GM18907 (cell line): Measurements from ENCODE around the gene FRS2.

Source experiments
- ATAC-seq: cut with Tn5 transposase; IDR thresholded peaks from one replicate; pipeline ENCODE4 v1.9.1; 2021; ENCODE audit warnings: mild to moderate bottlenecking, moderate library complexity; ENCODE audit not compliant: unreplicated experiment

The FRS2 gene

DNA sequence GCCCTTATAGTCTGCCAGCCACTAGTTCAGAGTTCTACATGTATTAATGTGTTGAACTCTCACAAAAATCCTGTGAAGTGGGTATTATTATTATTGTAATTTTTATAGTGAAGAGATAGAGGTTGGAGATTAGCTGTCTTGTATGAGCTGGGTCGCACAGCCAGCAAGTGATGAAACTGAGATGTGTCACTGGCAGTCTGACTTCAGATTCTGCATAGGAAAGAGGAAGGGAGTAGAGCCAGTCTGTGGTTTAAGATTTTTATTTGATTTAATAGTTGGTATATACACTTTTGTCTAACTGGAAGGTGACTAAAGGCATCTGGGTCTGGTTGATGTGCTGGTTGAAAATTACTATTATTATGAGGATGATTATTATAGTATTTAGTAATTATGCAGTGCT, 5.8 kb upstream of the FRS2 start:
- no peak for ATAC-seq

DNA sequence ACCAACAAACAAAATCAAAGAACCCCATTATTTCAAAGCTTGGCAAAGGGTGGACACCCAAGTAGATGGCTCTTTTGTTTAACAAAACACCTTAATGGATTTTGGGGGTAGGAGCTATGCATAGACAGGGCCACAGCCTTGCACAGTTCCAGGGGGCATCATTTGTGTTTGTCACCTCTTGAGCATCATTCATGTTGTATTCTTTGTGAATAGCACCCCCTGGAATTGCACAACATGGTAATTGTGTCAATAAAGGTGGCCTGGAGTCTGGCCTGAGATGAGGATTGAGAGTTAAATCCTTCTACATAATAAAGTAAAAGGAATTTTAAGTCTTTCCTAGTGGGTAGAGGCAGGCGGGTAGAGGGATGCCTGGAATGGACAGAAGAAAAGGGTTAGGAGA, 3.3 kb upstream of the FRS2 start:
- no peak for ATAC-seq

DNA sequence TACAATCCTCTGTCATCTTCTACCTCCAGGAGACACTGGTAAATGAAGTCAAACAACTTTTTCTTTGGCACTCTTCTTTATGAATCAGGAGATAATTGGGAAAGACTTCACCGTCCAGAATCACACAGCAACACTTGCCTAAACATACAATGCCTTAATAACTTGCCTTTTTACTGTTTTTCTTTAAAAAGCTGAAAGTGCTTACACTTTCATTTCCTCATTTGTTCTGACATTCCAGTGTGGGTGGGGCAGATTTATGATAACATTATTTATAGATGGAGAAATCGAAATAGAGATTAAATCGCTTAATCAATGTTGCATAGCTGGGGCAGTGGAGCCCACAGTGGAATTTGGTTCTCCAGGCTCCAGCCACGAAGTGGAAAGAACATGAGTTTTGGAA, 2.8 kb upstream of the FRS2 start:
- no peak for ATAC-seq

DNA sequence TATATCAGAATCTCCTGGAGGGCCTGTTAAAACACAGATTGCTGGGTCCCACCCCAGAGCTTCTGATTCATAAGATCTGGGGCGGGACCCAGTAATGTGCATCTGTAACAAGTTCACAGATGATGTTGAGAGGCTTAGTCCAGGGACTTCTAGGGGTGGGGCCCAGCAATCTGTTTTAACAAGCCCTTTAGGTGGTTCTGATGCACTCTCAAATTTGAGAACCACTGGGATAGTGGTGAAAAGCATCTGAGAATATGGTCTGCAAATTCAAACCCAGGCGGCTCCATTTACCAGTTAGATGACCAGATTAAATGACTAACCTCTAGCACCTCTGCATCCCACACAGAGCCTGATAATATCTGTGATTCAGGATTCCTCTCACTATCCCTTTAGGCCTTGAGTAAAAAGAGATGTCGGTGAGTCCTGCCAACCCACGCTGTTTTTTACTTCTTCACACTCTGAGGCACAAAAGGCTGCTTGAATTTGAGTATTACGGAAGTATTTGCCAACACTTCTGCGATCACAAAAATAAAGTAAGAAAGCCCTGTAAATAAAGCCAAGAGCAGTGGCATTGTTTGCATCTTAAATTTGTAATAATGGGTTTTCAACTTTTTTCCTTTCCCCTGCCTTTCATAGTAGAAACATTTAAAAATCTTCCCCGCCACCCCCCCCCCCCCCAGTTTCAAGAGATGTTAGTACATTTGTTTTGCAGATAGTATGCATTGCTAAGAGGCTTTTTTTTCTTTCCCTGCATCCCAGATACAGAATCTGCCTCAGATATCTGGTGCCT, 1.8 kb upstream of the FRS2 start:
- ATAC-seq = no peak

DNA sequence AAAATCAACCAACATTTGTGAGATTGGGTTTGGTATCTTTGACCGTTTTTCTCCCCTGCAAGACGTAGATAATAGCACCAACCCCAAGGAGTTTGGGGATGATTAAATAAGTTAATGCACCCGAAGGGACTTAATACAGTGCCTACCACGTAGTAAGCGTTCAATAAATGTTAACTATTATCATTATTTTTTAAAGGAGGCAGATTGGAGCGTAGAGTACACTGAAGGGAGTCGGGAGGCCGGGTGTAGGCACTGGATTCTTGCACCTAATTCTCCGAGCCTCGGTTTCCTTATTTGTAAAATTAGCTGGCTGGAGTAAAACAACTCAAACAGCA, 367 bp upstream of the FRS2 start:
- peak; percentile 5 for ATAC-seq

DNA sequence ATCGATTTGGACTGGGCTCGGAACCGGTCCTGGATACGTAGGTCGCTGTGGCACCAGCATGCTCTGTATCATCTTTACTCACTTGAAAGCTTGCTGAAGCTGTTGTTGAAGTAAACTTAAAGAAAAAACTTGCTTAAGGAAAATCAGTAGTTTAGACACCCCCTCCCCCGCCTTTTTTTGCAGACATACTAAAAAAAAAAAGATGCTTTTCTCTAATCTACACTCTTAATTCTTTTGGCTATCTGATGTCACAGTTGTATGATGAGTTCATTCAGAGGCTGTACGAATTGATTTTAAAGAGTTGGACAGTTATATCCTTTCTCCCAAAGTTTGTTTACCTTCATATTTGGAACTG, 865 bp downstream of the FRS2 start:
- ATAC-seq = no peak

DNA sequence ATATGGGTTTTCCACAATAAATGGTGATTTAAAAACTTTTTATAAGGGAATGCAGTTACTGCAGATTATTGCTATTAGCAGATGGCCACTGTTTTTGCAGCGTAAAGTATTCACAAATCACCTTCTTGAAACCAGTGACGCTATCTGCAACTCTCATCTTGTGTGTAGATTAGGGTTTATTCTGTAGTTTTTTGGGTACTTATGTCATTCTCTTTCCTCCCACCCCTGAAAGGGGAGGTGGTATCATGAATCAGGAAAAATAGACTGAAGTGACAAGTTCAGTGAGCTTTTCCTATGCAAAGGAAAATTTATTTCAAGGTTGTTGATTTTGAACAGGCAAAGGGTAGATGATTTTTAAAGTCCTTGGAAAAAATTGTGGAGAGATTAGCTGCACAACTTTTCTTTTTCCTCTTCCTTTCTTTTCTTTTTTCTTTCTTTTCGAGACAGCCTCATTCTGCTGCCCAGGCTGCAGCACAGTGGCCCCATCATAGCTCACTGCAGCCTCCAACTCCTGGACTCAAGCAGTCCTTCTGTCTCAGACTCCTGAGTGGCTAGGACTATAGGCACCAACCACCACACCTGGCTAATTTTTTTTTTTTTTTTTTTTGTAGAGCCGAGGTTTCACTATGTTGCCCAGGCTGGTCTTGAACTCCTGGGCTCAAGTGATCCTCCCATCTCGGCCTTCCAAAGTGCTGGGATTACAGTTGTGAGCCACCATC, 1.6 kb downstream of the FRS2 start:
- no peak for ATAC-seq

DNA sequence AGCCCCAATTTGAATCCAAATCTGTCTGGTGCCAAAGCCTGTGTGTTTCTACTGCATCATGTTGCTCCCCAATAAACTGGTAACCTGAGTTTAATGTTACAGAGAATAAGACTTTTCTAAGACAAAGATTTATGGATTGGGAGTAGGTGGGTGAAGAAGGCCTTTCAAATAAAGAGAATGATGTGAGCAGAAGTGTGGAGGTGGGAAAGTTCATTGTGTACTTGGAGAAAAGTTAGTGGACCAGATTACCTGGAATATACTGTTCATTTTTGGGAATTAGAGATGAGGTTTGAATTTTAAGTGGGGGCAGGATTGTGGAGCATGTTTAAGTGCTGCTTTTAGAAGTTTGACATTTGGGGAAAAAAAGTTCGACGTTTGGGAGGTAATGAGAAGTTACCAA, 3.1 kb downstream of the FRS2 start:
- ATAC-seq = no peak

DNA sequence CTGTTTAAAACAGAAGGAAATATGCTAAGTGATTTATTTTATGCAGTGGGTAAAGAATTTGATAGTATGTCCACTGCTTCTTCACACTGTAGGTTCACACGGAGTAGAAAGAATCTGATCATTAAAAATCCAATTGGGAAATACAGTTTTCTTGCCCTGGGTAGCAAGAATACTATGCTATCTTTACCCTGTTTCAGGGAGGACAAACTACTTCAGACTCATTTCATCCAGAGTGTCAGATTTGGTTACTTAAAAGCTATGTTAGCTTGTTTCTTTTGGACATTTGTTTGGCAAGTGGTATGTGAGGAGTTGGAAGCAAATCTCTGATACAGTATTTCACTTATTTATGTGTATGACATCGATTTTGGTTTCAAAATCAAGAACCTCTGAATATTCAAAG, 4.3 kb downstream of the FRS2 start:
- no peak for ATAC-seq

DNA sequence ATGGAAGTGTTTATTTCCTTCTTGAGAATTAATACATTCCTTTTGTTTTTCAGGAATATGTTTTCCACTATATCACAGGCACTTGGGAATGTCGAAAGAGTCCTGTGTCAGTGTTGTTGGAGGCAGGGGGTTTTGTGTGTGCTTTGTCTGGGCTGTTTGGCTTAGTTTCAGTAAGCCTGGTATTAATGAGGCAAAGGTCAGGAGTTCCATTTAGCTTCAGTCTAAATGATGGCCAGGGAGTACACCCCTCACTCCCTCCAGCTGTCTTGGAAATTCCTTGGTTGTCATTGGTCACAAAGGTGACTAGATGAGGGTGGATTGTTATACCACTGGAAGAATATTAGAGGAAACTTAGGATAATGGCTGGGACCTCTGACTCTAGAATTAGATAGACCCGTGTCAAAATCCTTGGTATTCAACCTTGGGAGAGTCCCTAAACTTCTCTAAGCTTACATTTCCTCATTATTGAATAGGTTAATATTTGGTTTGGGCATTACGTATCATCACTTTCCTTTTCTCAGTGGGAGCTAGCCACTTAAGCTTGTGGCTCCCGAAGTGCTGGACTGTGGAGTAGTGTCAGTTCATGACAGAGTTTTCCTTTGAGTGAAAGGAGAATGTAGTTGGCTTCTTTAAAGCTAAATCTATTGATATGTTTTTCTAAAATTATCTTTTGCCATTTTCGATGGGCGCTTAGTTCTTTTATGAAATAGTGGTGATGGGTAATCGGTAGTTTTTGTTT, 5.2 kb downstream of the FRS2 start:
- no peak for ATAC-seq

DNA sequence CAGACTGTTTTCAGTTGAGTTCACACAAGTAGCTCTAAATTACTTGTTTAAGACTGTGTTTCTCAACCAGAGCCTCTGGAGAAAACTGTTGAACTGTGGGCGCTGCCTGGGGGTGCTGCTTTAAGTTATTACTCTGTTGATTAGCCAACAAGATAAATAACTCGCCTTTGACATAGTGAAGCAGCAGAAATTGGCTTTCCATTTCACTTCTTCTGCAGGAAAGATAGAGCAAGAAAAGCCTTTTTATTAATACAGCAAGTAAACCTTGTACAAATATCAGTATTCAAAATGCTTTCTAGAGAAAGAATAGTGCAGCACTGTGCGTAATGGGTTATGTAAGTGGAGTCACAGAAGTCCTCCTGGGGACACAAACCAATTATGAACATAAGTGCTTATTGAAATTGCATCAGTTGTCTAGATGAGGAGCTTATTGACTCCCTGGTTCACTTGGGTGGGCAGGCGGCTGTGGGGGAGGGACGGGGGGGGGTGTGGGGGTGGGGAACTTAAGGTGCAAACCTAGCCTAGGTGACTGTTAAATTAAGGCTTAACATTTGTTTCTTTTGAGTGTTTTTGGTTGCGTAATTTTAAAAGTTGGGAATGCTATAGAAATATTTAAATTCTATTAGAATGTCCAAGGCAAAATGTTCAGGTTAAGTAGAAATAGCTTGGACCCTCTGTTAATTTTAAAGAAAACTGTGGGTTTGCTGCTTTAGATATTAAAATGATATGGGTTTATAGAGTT, 6.3 kb downstream of the FRS2 start:
- no peak for ATAC-seq

DNA sequence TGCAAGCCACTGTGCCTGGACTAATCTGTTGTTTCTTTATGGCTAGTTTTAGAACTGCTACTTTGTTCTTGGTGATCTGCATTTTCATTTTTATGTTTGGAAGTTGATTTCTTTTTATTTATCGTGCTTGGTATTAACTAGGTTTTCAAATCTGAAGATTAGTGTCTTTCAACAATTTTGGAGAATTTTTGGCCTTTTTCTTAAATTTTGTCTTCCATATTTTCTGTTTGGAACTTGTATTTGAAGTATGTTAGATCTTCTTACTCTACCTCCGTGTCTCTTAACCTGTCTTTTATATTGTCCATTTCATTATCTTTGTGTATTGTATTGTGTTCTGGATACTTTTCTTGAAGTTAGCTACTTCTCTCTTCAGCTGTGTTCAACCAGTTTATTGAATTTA, 9.5 kb downstream of the FRS2 start:
- ATAC-seq = no peak

DNA sequence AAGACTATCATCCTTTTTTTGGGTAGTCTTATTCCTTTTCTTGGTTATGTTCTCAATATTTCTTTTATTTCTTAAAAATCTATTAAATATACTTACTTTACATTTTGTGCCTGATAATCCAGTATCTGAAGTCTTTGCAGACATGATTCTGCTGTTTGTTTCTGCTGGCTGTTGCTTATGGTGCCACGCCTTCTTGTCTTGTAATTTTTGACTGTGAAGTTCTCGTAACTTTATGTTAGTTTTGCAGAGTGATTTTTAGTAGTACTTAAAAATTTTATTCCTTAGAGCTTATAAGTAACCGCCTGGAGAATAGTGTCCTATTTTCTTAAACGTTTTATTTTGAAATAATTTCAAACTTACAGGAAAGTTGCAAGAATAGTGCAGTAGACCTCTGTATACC, 10.5 kb downstream of the FRS2 start:
- ATAC-seq = no peak

DNA sequence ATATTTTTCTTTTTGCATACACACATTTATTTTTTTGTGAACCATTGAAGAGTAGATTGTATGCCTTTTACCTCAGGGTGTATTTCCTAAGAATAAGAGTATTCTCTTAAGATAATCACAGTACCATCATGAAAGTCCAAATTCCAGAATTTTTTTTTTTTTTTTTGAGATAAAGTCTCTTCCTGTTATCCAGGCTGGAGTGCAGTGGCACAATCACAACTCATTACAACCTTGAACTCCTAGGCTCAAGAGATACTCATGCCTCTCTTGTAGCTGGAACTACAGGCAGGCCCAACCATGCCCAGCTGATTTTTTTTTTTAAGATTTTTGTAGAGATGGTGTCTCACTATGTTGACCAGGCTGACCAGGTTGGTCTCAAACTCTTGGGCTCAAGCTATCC, 10.9 kb downstream of the FRS2 start:
- no peak for ATAC-seq

DNA sequence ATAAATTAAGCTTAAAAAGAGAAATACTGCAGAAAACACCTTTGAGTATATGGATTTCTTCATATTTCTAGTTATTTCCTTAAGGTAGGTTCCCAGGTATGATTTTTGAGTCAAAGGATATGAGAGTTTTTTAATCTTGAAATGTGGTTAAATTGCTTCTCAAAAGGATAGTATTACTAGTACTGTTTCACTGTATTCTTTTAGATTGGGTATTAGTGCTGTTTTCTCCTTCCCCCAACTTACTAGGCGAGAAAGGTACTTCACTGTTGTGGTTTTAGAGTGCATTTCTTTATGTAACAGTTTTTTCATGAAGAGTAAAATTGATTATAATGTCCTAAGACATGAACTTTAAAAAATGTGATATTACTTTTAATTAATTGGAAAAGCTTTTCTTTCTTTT, 13.5 kb downstream of the FRS2 start:
- ATAC-seq = no peak

DNA sequence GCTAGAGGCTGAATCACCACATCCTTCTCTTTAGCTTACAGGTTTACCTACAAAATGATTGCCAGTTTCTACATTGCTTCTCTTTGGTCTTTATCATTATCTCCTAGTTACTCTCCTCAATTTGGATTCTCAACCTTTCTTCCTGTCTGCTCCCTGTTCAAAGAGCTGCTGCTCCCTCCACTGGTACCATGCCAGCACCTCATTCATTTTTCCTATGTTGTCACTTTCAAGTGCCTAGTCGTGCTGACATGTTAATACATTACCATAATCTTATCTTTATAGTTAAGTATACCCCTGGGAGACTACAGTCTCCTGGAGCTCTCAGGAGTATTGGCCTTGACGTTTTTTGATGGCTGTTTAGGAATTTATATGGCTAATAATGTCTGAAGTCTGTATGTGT, 14.2 kb downstream of the FRS2 start:
- ATAC-seq = no peak

DNA sequence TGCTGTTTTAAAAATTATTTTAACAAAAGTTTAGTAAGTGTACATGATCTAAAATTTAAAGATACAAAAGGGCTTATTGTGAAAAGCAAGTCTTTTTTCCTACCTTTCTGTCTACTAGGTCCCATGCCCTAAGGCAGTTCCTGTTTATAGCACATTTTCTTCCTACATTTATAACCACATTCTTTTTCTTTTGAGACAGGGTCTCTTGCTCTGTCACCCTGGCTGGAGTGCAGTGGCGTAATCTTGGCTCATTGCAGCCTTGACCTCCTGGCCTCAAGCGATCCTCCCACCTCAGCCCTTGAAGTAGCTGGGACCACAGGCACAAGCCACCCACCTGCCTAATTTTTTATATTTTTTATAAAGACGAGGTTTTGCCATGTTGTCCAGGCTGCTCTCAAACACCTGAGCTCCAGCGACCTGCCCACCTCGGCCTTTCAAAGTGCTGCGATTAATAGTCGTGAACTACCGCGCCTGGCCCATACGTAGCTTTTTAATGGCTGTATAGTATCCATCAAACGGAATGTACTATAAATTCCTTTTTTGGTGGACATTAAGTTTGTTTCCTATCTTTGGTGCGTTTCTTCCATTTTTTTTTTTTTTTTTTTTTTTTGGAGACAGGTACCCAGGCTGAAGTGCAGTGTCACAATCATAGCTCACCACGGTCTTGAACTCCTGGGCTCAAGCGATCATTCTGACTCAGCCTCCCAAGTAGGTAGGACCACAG, 20.9 kb downstream of the FRS2 start:
- ATAC-seq = no peak

DNA sequence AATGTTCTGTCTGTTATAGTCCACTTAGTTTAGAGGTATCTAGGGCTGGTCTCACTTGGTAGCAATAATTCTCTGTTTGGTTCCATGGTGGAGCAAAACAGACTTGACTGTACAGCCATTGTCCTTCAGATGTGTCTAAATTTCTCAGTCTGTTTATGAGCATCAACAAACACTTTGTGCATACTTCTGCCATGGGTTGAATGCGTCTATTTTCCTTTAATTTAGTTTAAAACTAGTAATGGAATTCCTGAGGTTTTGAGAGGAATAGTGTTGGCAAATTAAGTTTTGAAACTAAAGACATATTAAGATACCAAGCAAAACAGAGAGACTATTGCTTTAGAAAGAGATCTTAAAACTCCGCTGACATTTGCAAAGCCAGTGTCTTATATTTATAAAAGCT, 22.6 kb downstream of the FRS2 start:
- no peak for ATAC-seq

DNA sequence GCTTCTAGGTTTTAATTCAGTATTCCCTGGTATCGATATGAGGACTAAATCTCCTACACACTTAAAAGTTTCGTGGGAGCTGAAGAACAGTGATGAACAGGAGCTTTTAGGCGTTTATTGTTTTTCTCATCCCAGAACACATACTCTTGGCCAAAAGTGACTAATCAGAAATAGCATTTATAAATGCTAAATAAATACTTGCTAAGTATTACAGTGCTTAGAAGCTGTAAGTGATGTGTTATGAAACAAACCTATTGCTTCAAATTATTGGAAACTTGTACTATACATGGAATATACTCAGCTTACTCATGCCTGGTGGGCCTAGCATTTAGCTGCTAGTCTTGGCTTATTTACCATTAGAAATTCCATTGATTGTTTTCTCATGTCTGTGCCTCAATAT, 24.9 kb downstream of the FRS2 start:
- no peak for ATAC-seq

DNA sequence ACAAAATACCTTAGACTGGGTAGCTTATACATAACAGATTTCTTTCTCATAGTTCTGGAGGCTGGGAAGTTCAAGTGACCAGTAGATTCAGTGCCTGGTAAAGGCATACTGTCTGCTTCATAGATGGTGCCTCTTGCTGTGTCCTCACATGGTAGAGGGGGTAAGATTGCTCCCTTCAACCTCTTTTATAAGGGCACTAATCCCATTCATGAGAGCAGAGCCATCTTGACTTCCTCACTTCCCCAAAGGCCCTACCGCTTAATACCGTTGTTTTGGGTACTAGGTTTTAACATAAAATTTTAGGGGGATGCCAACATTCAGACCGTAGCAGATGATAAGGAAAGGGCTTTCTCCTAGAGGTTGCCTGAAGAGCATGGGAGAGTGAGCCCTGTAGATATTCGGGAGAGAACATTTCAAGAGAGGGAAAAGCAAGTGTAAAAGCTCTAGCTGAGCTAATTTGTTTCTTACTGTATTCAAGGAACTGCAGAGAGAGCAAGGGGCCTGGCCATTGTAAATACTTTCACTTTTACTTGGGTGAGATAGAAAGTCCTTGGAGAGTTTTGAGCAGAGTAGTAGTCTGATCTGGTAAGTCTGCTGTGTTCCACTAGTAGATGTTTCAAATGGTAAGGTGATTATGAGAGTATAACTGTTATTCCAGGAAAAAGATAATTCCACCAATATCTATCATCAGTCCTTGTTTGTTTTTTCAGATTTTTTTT, 27.3 kb downstream of the FRS2 start:
- ATAC-seq = peak; percentile 96
